GM23248 (cell line): Measurements from ENCODE around the gene INSL3. TPM values are rescaled to one million over a fixed set of nuclear protein-coding genes. Genes with fewer than 3 reads are reported as not detected.

Source experiments
- DNase-seq: peaks from one replicate; pipeline ENCODE4 v3.0.0-alpha.2; 2015
- H2AFZ ChIP-seq: fragments of 200-600 bp; sonication (generic); 2 replicates; pipeline ENCODE4 v1.6.1; 2016; ENCODE audit warnings: antibody characterized with exemption
- H3F3A ChIP-seq: fragments of 200-600 bp; sonication (generic); 2 replicates; pipeline ENCODE4 v1.6.1; 2016; ENCODE audit warnings: mild to moderate bottlenecking, antibody characterized with exemption, mixed run types; ENCODE audit not compliant: insufficient read depth
- H3K27ac ChIP-seq: fragments of 200-600 bp; sonication (generic); 2 replicates; pipeline ENCODE4 v1.5.1; 2016; ENCODE audit warnings: mild to moderate bottlenecking
- H3K27me3 ChIP-seq: fragments of 200-600 bp; sonication (generic); replicated peaks from 2 replicates; pipeline ENCODE4 v1.6.1; 2016; ENCODE audit warnings: mild to moderate bottlenecking; ENCODE audit not compliant: insufficient read depth
- H3K36me3 ChIP-seq: fragments of 200-600 bp; sonication (generic); 2 replicates; pipeline ENCODE4 v1.6.1; 2016; ENCODE audit warnings: low read depth, mild to moderate bottlenecking
- H3K4me1 ChIP-seq: fragments of 200-600 bp; sonication (generic); 2 replicates; pipeline ENCODE4 v1.6.1; 2016; ENCODE audit warnings: mild to moderate bottlenecking; ENCODE audit not compliant: insufficient read depth
- H3K4me2 ChIP-seq: fragments of 200-600 bp; sonication (generic); one replicate; pipeline ENCODE4 v1.6.1; 2016; ENCODE audit warnings: mild to moderate bottlenecking; ENCODE audit not compliant: unreplicated experiment
- H3K4me3 ChIP-seq: fragments of 200-600 bp; sonication (generic); 2 replicates; pipeline ENCODE4 v1.5.1; 2016; ENCODE audit warnings: mild to moderate bottlenecking
- H3K79me2 ChIP-seq: fragments of 200-600 bp; sonication (generic); 2 replicates; pipeline ENCODE4 v1.6.1; 2016; ENCODE audit warnings: mild to moderate bottlenecking; ENCODE audit not compliant: insufficient read depth
- H3K9ac ChIP-seq: fragments of 200-600 bp; sonication (generic); 2 replicates; pipeline ENCODE4 v1.6.1; 2016; ENCODE audit warnings: mild to moderate bottlenecking
- H3K9me2 ChIP-seq: fragments of 200-600 bp; sonication (generic); 2 replicates; pipeline ENCODE4 v1.6.1; 2016; ENCODE audit warnings: mixed run types, mild to moderate bottlenecking, moderate library complexity; ENCODE audit not compliant: insufficient read depth
- H3K9me3 ChIP-seq: fragments of 200-600 bp; sonication (generic); one replicate; pipeline ENCODE4 v1.6.1; 2017; ENCODE audit warnings: low read depth
- H4K20me1 ChIP-seq: fragments of 200-600 bp; sonication (generic); 2 replicates; pipeline ENCODE4 v1.6.0; 2016; ENCODE audit not compliant: insufficient read depth
- EZH2 ChIP-seq: fragments of 200-600 bp; sonication (generic); IDR thresholded peaks from 2 replicates; pipeline ENCODE4 v1.6.1; 2018; ENCODE audit warnings: antibody characterized with exemption, mild to moderate bottlenecking; ENCODE audit not compliant: insufficient read depth, poor library complexity, severe bottlenecking
- EZH2phosphoT487 ChIP-seq: fragments of 200-600 bp; sonication (generic); IDR thresholded peaks from 2 replicates; pipeline ENCODE4 v1.6.1; 2018; ENCODE audit warnings: antibody characterized with exemption, moderate library complexity, mild to moderate bottlenecking, low read depth; ENCODE audit not compliant: insufficient read depth
- WGBS, 2 experiments: methylation state at CpG; one replicate each; pipeline ENCODE4 v1.1.6; 2015 to 2017; ENCODE audit warnings: low lambda C conversion rate in 2 of 2, low coverage in 1 of 2; ENCODE audit errors: missing lambda C conversion rate in 2 of 2; 5-methylcytosine and 5-hydroxymethylcytosine counted together
- in situ Hi-C: fragments of 300-500 bp; cut with MboI; formaldehyde crosslinking; loops from 2 replicates; pipeline ENCODE4 v1.15.0; 2020
- polyA plus RNA-seq: library from polyadenylated mRNA; unstranded; fragments of >200 nt; fragmentation: Nextera tagmentation; extraction: Ambion mirVana; gene quantifications from 2 replicates; pipeline ENCODE4 v1.2.1, GENCODE V29; 2016
- total RNA-seq: library from RNA; depleted of rRNA; stranded (reverse); fragments of >200 nt; shearing (Covaris generic); gene quantifications from 2 replicates; pipeline ENCODE4 v1.2.3, GENCODE V29; 2014

INSL3 gene
- total and polyA plus RNA-seq, 2 experiments from 2014 or later, result not detected

GRCh38 chr19:17829855-17830566, 8.7 kb upstream of the INSL3 start:
- Histone ChIP-seq H3K9ac (no peak overlapping the region), H3K79me2 (no peaks in the 10 kb centered on the region), H3F3A (no peaks in the 10 kb centered on the region), H3K9me3 (no peaks in the 10 kb centered on the region), H4K20me1 (no peaks in the 10 kb centered on the region), H3K36me3 (no peaks in the 10 kb centered on the region), H3K4me2 (no peak overlapping the region), H3K4me1 (no peaks in the 10 kb centered on the region), H3K27ac (no peak overlapping the region), H3K4me3 (no peak overlapping the region), H3K9me2 (no peaks in the 10 kb centered on the region), H2AFZ (peak overlapping the region; percentile 27; the same call in 1 of the 2 replicates), H3K27me3 (no peaks in the 10 kb centered on the region)
- peak; percentile 58 for DNase-seq
- in situ Hi-C loops, result no loop called here
- 14% methylated on average over 25 to 29 of the region's 29 CpGs for WGBS, 2 experiments
- TF ChIP-seq EZH2phosphoT487 (no peak), EZH2 (no peak)

DNA sequence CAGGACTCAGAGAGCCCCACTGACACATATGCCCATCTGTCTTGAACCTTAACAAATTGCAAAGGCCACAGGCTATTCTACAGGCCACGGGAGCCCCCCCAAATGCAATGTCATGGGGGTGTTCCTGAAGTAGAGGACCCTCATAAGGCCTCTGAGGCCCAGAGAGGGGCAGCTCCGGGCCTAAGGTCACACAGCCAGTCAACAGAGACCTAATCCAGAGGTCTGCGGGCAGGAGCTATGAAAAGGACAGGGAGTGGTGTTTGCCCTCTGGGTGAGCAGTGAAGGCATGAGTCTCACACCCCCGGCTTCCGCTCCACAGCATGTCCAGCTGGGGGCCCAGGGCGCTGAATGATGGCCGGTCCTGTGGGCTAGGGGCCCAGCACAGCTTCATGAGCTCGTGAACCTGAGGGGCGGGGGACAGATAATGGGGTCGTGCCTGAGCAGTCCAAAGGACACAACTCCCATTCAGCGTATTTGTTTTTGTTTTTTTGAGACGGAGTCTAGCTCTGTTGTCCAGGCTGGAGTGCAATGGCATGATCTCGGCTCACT, 5.3 kb upstream of the INSL3 start:
- Histone ChIP-seq H3K4me2 (no peak overlapping the region), H3K36me3 (no peaks in the 10 kb centered on the region), H3K9me2 (no peaks in the 10 kb centered on the region), H3F3A (no peaks in the 10 kb centered on the region), H2AFZ (no peak overlapping the region), H3K9me3 (no peaks in the 10 kb centered on the region), H3K27me3 (no peaks in the 10 kb centered on the region), H3K27ac (no peak overlapping the region), H3K79me2 (no peaks in the 10 kb centered on the region), H3K4me3 (no peak overlapping the region), H4K20me1 (no peaks in the 10 kb centered on the region), H3K9ac (no peak overlapping the region), H3K4me1 (no peaks in the 10 kb centered on the region)
- TF ChIP-seq EZH2 (no peak), EZH2phosphoT487 (no peak)
- WGBS, 2 experiments, result 83% methylated on average over 13 of the region's 13 CpGs
- DNase-seq, result no peak
- in situ Hi-C loops, result no loop called here

DNA sequence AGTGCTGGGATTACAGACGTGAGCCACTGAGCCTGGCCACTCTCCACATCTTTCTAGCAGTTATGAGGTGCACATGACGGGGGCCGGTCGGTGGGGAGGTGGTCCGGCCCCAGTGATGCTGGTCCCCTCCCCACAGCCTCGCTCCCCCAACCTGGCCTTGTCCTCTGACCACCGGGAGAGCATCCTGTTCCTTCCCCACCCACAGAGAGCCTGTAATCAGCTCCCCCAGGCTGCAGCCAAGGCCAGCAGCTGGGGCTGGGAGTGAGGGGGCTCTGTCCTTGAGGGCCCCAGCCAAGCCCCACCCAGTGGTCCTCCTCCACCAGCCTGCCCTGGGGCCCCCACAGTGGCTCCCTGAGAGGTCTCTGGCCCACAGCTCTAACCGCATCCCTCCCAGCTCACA, 3.0 kb upstream of the INSL3 start:
- no peak overlapping the region for H2AFZ ChIP-seq
- in situ Hi-C loops, result no loop called here

GRCh38 chr19:17817668-17818363, 3.5 kb downstream of the INSL3 start:
- Histone ChIP-seq H3K9me2 (no peaks in the 10 kb centered on the region), H3K79me2 (no peaks in the 10 kb centered on the region), H3F3A (no peaks in the 10 kb centered on the region), H3K27ac (no peak overlapping the region), H3K4me1 (no peaks in the 10 kb centered on the region), H4K20me1 (no peaks in the 10 kb centered on the region), H3K4me3 (no peak overlapping the region), H3K4me2 (no peak overlapping the region), H3K9ac (no peak overlapping the region), H3K9me3 (no peaks in the 10 kb centered on the region), H3K36me3 (no peaks in the 10 kb centered on the region), H2AFZ (no peak overlapping the region), H3K27me3 (no peaks in the 10 kb centered on the region)
- WGBS, 2 experiments, result 48 to 53% methylated on average over 12 to 13 of the region's 13 CpGs
- no peak for TF ChIP-seq EZH2
- in situ Hi-C loops, result no loop called here
- no peak for DNase-seq

More for the DNA sequence above, 3.0 kb upstream of the INSL3 start:
- H3K9ac ChIP-seq, result no peak overlapping the region
- no peaks in the 10 kb centered on the region for H3K36me3 ChIP-seq
- no peak overlapping the region for H3K27ac ChIP-seq
- H3K4me1 ChIP-seq, result no peaks in the 10 kb centered on the region
- WGBS, 2 experiments, result 40 to 55% methylated on average over 8 of the region's 8 CpGs
- H3K4me3 ChIP-seq, result no peak overlapping the region
- H3K79me2 ChIP-seq, result no peaks in the 10 kb centered on the region
- H4K20me1 ChIP-seq, result no peaks in the 10 kb centered on the region
- no peak overlapping the region for H3K4me2 ChIP-seq
- DNase-seq, result no peak
- no peaks in the 10 kb centered on the region for H3K9me2 ChIP-seq
- TF ChIP-seq EZH2 (no peak), EZH2phosphoT487 (no peak)
- H3K9me3 ChIP-seq, result no peaks in the 10 kb centered on the region
- no peaks in the 10 kb centered on the region for H3F3A ChIP-seq
- H3K27me3 ChIP-seq, result no peaks in the 10 kb centered on the region
